Measurements from ENCODE around the gene KLHDC1.

- TF ChIP-seq JUND (IDR thresholded peaks at IDR 0.05), result 0 out of 2 replicates have a peak, but pooled peaks have one; percentile 16
- TF ChIP-seq, protein P1, sequence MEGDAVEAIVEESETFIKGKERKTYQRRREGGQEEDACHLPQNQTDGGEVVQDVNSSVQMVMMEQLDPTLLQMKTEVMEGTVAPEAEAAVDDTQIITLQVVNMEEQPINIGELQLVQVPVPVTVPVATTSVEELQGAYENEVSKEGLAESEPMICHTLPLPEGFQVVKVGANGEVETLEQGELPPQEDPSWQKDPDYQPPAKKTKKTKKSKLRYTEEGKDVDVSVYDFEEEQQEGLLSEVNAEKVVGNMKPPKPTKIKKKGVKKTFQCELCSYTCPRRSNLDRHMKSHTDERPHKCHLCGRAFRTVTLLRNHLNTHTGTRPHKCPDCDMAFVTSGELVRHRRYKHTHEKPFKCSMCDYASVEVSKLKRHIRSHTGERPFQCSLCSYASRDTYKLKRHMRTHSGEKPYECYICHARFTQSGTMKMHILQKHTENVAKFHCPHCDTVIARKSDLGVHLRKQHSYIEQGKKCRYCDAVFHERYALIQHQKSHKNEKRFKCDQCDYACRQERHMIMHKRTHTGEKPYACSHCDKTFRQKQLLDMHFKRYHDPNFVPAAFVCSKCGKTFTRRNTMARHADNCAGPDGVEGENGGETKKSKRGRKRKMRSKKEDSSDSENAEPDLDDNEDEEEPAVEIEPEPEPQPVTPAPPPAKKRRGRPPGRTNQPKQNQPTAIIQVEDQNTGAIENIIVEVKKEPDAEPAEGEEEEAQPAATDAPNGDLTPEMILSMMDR (IDR thresholded peaks at IDR 0.05 in 2 of 3, conservative IDR thresholded peaks at IDR 0.05 in 1 of 3; ENCODE audit: borderline replicate concordance in 1 of 3, insufficient read depth in 1 of 3, low read depth in 2 of 3, low read length in 2 of 3), result peak in 2 of 3 experiments; percentile 6 to 51; a peak in 3 of 6 replicates
- TF ChIP-seq ZNF274 (IDR thresholded peaks at IDR 0.05; ENCODE audit: low read depth, low read length), result no peak
- TF ChIP-seq ELF1 (IDR thresholded peaks at IDR 0.05; ENCODE audit: borderline replicate concordance, low read depth), result no peak; the same call in 1 of the 2 replicates
- peak; percentile 22; the same call in 1 of the 2 replicates for TF ChIP-seq EGR1 (IDR thresholded peaks at IDR 0.05; ENCODE audit: low read depth)
- TF ChIP-seq RAD21 (IDR thresholded peaks at IDR 0.05; ENCODE audit: low read depth), result no peak
- peak; percentile 87 for TF ChIP-seq ZFX (IDR thresholded peaks at IDR 0.05)
- TF ChIP-seq, protein P2, sequence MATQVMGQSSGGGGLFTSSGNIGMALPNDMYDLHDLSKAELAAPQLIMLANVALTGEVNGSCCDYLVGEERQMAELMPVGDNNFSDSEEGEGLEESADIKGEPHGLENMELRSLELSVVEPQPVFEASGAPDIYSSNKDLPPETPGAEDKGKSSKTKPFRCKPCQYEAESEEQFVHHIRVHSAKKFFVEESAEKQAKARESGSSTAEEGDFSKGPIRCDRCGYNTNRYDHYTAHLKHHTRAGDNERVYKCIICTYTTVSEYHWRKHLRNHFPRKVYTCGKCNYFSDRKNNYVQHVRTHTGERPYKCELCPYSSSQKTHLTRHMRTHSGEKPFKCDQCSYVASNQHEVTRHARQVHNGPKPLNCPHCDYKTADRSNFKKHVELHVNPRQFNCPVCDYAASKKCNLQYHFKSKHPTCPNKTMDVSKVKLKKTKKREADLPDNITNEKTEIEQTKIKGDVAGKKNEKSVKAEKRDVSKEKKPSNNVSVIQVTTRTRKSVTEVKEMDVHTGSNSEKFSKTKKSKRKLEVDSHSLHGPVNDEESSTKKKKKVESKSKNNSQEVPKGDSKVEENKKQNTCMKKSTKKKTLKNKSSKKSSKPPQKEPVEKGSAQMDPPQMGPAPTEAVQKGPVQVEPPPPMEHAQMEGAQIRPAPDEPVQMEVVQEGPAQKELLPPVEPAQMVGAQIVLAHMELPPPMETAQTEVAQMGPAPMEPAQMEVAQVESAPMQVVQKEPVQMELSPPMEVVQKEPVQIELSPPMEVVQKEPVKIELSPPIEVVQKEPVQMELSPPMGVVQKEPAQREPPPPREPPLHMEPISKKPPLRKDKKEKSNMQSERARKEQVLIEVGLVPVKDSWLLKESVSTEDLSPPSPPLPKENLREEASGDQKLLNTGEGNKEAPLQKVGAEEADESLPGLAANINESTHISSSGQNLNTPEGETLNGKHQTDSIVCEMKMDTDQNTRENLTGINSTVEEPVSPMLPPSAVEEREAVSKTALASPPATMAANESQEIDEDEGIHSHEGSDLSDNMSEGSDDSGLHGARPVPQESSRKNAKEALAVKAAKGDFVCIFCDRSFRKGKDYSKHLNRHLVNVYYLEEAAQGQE (IDR thresholded peaks at IDR 0.05; ENCODE audit: low read depth), result no peak
These were observed 74.8 kb downstream of the KLHDC1 start, which contains the start of gene KLHDC2 for GRCh38 chr14:49767571-49768300.

Data from HCT116 (cell line).